Measurements from ENCODE around the gene TRIM28. TPM values are rescaled to one million over a fixed set of nuclear protein-coding genes. Genes with fewer than 3 reads are reported as not detected.
A peak's percentile ranks its signal among the peaks of the same experiment; 100 is the strongest.
"Not testable (repeated sequence)": the region's sequence is repeated elsewhere in the genome, so short reads cannot be mapped to it uniquely, and the experiment has no call there.

The TRIM28 gene
- total RNA-seq, 3 donors from 2014 or later, result 180 to 308 (median 202) TPM

DNA sequence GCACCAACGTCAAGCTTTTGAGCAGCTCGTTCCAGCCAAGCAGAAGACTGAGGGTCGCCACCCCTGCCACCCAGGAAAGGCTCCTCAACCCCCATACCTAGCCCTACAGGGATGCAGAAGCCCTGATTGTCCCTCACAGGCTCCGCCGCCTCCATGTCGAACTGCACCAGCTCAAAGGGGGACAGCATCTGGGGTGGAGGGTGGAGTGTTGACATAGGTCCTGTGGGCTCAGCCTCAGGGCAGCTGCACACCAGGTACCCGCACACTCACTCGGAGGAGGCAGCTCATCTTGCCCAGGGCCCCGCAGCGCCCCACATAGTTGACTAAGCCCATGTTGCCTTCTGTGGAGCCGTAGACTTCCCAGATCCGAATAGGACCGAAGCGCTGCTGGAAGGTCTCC lies 43.6 kb upstream of the TRIM28 start:
- TF ChIP-seq, protein P1, sequence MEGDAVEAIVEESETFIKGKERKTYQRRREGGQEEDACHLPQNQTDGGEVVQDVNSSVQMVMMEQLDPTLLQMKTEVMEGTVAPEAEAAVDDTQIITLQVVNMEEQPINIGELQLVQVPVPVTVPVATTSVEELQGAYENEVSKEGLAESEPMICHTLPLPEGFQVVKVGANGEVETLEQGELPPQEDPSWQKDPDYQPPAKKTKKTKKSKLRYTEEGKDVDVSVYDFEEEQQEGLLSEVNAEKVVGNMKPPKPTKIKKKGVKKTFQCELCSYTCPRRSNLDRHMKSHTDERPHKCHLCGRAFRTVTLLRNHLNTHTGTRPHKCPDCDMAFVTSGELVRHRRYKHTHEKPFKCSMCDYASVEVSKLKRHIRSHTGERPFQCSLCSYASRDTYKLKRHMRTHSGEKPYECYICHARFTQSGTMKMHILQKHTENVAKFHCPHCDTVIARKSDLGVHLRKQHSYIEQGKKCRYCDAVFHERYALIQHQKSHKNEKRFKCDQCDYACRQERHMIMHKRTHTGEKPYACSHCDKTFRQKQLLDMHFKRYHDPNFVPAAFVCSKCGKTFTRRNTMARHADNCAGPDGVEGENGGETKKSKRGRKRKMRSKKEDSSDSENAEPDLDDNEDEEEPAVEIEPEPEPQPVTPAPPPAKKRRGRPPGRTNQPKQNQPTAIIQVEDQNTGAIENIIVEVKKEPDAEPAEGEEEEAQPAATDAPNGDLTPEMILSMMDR (IDR thresholded peaks at IDR 0.05), result no peak
- Histone ChIP-seq H3K9me3 (no peaks in the 10 kb centered on the region), H3K4me1 (ENCODE audit: low read depth) (peaks cover 4% of the 10 kb centered on the region), H3K4me3 (no peak overlapping the region), H3K36me3 (ENCODE audit: low read depth) (no peaks in the 10 kb centered on the region)
- ATAC-seq (no peak), DNase-seq (peak in 1 of 3 donors; percentile 28)
- intact Hi-C loops (cut with DNase I, micrococcal nuclease), result no loop called here

DNA sequence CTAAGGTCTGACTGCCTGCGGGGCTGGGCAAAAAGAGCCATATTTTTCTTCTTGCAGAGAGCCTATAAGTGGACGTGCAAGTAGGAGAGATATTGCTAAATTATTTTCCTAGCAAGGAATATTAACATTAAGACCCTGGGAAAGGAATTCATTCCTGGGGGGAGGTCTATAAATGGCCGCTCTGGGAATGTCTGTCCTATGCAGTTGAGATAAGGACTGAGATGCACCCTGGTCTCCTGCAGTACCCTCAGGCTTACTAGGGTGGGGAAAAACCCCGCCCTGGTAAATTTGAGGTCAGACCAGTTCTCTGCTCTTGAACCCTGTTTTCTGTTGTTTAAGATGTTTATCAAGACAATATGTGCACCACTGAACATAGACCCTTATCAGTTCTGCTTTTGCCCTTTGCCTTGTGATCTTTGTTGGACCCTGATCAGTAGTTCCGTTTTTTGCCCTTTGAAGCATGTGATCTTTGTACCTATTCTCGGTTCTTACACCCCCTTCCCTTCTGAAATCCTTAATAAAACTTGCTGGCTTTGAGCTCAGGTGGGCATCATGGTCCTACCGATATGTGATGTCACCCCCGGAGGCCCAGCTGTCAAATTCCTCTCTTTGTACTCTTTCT lies 36.2 kb upstream of the TRIM28 start:
- DNase-seq; intact Hi-C loops (cut with DNase I, micrococcal nuclease); ATAC-seq; H3K4me3 ChIP-seq; H3K36me3 ChIP-seq (ENCODE audit: low read depth): not testable (repeated sequence)
- Histone ChIP-seq H3K9me3 (peaks cover 10% of the 10 kb centered on the region), H3K4me1 (ENCODE audit: low read depth) (peaks cover 11% of the 10 kb centered on the region)

DNA sequence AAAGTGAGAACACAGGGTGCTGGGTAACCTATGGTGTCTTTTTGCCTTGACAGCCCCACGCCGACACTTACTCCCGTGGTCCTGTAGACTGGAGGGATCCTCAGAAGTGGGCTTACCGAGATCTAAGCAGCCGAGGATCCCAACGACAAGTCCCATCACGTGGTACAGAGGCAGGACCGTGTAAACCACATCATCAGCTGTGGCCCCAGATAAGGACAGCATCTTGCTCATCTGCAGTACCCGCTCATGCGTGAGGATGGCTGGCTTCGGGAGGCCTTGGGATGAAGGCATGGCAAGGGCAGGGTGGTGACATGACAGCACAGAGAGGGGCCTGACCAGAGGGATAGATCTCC lies 34.2 kb upstream of the TRIM28 start:
- Histone ChIP-seq H3K4me1 (ENCODE audit: low read depth) (peaks cover 22% of the 10 kb centered on the region), H3K9me3 (peaks cover 10% of the 10 kb centered on the region), H3K36me3 (ENCODE audit: low read depth) (no peaks in the 10 kb centered on the region), H3K4me3 (no peak overlapping the region)
- TF ChIP-seq, protein P1 (IDR thresholded peaks at IDR 0.05), result no peak
- intact Hi-C loops (cut with DNase I, micrococcal nuclease), result no loop called here
- ATAC-seq (no peak), DNase-seq (no peak)

DNA sequence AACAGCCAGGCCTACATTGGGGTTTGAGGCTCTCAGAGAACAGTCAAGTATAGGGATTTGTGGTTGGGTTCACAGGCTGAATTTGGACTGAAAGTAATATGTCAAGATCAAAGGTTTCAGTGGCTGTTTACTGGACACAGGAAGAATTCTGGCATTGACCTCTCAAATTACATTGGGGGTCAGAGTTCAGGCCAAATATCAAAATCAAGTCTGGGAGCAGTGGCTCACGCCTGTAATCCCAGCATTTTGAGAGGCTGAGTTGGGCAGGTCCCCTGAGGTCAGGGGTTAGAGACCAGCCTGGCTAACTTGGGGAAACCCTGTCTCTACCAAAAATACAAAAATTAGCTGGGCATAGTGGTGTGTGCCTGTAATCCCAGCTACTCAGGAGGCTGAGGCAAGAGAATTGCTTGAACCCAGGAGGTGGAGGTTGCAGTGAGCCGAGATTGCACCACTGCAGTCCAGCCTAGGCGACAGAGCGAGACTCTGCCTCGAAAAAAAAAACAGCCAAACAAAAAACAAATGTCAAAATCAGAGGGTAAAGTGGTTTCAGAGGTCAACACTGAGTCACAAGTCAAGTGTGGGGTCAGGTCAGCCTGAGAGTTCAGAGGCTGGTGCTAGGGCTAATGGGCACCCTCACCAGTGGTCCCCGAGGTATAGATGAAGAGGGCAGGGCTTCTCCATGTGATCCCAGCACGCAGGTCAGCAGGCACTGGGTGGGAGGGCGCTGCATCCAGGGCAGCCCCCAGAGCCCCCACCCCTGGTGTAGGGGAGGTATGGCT lies 33.6 kb upstream of the TRIM28 start:
- intact Hi-C loops (cut with DNase I, micrococcal nuclease), result no loop called here
- ATAC-seq, result no peak
- H3K4me3 ChIP-seq, result no peak overlapping the region

DNA sequence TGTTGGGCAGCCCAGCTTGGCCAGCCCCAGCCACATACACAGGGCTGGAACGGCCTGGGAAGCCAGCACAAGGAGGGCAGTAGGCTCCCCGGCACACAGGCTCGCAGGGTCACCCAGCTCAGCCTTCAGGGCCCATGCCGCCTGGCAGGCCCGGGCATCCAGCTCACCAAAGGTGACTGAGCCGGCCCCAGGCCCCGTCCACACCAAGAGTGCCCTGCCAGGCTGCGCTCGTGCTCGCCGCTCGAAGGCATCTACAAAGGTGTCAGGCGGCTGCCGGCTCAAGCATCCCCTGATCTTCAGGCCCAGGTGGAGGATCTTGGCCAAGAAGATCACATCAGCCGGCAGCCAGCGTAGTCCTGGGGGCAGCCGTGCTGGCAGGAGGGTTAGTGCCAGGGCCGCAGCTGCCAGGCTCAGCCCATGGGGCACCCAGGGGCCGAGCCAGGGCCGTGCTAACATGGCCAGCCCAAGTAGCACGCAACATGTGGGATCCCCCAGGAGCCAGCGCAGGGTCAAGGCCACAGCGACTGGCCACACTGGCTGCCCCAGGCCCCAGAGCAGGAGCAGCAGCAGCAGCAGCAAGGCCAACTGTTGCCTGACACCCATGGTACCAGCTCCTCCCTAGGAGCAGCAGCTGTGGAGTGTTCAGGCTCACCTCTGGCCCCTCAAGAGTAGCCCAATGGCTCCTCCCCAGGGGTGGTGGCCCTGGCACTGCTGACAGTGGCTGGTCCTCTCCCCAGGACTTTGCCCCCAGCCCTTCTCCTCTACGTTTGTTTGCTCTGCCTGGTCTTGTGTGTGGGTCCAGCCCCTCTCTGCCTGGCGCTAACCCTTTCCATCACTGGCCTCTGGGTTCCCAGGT lies 32.3 kb upstream of the TRIM28 start, which contains the start of gene SLC27A5:
Gene SLC27A5, minus strand, starts transcription at position 640 of the 856 bp plus-strand sequence. Its CDS starts 37 bp downstream, at position 603.
- H3K9me3 ChIP-seq, result peaks cover 10% of the 10 kb centered on the region
- H3K4me1 ChIP-seq (ENCODE audit: low read depth), result peaks cover 24% of the 10 kb centered on the region
- no peak within 1 kb of the TSS for H3K4me3 ChIP-seq
- intact Hi-C loops (cut with DNase I, micrococcal nuclease), result no loop called here
- DNase-seq (peak in 2 of 3 donors; percentile 58 to 62), ATAC-seq (peak; percentile 34)
- no peaks in the 10 kb centered on the region for H3K36me3 ChIP-seq (ENCODE audit: low read depth)
- TF ChIP-seq, protein P1 (IDR thresholded peaks at IDR 0.05), result no peak

More for the DNA sequence above, 33.6 kb upstream of the TRIM28 start:
- Histone ChIP-seq H3K9me3 (peaks cover 10% of the 10 kb centered on the region), H3K4me1 (ENCODE audit: low read depth) (peaks cover 24% of the 10 kb centered on the region), H3K36me3 (ENCODE audit: low read depth) (no peaks in the 10 kb centered on the region)
- TF ChIP-seq, protein P1 (IDR thresholded peaks at IDR 0.05), result no peak
- DNase-seq, result no peak
